ENCODE measurements around the gene NHEJ1. TPM values are rescaled to one million over a fixed set of nuclear protein-coding genes. Genes with fewer than 3 reads are reported as not detected.

Gene NHEJ1
- total and polyA plus RNA-seq, 4 donors, result 6.1 to 13.5 (median 9.9) TPM

DNA sequence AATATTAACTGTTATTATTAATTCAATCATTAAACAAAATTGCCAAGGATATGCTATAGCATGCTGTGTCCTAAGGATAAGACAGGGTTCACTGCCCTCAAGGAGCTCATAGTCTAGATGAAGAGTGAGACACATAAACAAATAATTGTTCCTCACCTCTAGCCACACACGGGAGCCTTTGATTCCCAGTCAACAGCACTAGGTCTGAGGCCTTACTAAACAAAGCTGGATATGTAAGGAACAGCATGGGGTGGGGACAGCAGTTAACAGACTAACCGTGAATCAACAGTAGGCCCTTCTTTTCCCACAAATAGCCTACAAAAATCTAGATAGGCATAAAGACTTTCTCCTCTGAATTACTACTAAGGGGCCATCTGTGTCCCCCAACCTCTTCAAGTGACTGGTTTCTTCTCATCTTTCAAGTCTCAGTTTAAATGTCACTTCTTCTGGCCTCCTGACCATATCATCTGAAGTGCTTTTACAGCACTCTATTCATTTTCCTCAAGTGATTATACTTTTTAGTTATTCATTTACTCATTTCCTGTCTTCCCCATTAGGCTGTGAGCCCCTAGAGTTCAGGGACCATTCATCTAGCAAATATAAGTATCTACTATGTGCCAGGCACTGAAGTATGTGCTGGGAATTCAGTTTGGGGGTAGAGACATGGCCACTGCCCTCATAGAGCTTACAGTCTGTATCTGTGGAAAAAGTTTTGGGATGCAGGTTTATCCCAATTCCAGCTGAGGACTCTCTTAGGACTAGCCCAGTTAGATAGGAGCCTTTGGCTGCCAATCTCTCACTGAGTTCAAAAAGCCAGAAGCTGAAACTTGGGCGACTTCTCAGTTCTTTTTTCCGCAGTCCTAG, 69.9 kb downstream of the NHEJ1 start:
- peaks cover 0 to 2% (median under 1%) of the 10 kb centered on the region in 4 donors for H3K4me1 ChIP-seq (ENCODE audit: control insufficient read depth in 4 of 4, insufficient read depth in 4 of 4, low read length in 3 of 4)
- 81% methylated on average over 4 of the region's 4 CpGs for WGBS
- H3K36me3 ChIP-seq (ENCODE audit: control insufficient read depth in 4 of 4, insufficient read depth in 3 of 4, low read depth in 1 of 4, low read length in 3 of 4), result no peaks in the 10 kb centered on the region
- TF ChIP-seq NR2F2 (IDR thresholded peaks at IDR 0.05) (no peak), REST (IDR thresholded peaks at IDR 0.05) (no peak), FOXA1 (IDR thresholded peaks at IDR 0.05) (no peak), RAD21 (IDR thresholded peaks at IDR 0.05) (no peak), HNF4A (conservative IDR thresholded peaks at IDR 0.05) (no peak), ZBTB33 (IDR thresholded peaks at IDR 0.05) (no peak), GABPA (IDR thresholded peaks at IDR 0.05 in 1 of 2, conservative IDR thresholded peaks at IDR 0.05 in 1 of 2) (no peak), TAF1 (conservative IDR thresholded peaks at IDR 0.05) (no peak), CTCF (IDR thresholded peaks at IDR 0.05; ENCODE audit: low read depth, low read length, missing input control) (no peak), HNF4G (IDR thresholded peaks at IDR 0.05) (no peak), YY1 (IDR thresholded peaks at IDR 0.05) (no peak), JUND (IDR thresholded peaks at IDR 0.05) (no peak), FOXA2 (IDR thresholded peaks at IDR 0.05) (no peak), MAX (IDR thresholded peaks at IDR 0.05) (no peak), SP1 (IDR thresholded peaks at IDR 0.05) (no peak)
- H3K4me3 ChIP-seq (ENCODE audit: low read depth in 1 of 3, low read length in 3 of 3), result no peak overlapping the region
- H3K27ac ChIP-seq (ENCODE audit: low read depth in 1 of 2, low read length in 2 of 2), result no peak overlapping the region
- no peak overlapping the region for H3K9ac ChIP-seq (ENCODE audit: low read depth in 1 of 2, low read length in 2 of 2)
- H3K9me3 ChIP-seq (ENCODE audit: control insufficient read depth in 4 of 4, low read length in 3 of 4), result no peaks in the 10 kb centered on the region
- DNase-seq (ENCODE audit: low spot score), result no peak
- no peaks in the 10 kb centered on the region for H3K27me3 ChIP-seq (ENCODE audit: control insufficient read depth in 4 of 4, insufficient read depth in 4 of 4, low read length in 3 of 4)

- no peak overlapping the region for H3K27ac ChIP-seq (ENCODE audit: low read depth in 1 of 2, low read length in 2 of 2)
- H3K4me3 ChIP-seq (ENCODE audit: low read depth in 1 of 3, low read length in 3 of 3), result no peak overlapping the region
- no peak for DNase-seq (ENCODE audit: low spot score)
- H3K9ac ChIP-seq (ENCODE audit: low read depth in 1 of 2, low read length in 2 of 2), result no peak overlapping the region
- peaks cover 0 to 4% (median 1%) of the 10 kb centered on the region in 4 donors for H3K4me1 ChIP-seq (ENCODE audit: control insufficient read depth in 4 of 4, insufficient read depth in 4 of 4, low read length in 3 of 4)
- no peaks in the 10 kb centered on the region for H3K9me3 ChIP-seq (ENCODE audit: control insufficient read depth in 4 of 4, low read length in 3 of 4)
- H3K27me3 ChIP-seq (ENCODE audit: control insufficient read depth in 4 of 4, insufficient read depth in 4 of 4, low read length in 3 of 4), result no peaks in the 10 kb centered on the region
- H3K36me3 ChIP-seq (ENCODE audit: control insufficient read depth in 4 of 4, insufficient read depth in 3 of 4, low read depth in 1 of 4, low read length in 3 of 4), result no peaks in the 10 kb centered on the region
- 95% methylated on average over 4 of the region's 4 CpGs for WGBS
- TF ChIP-seq YY1 (IDR thresholded peaks at IDR 0.05) (no peak), HNF4G (IDR thresholded peaks at IDR 0.05) (no peak), RAD21 (IDR thresholded peaks at IDR 0.05) (no peak), TAF1 (conservative IDR thresholded peaks at IDR 0.05) (no peak), NR2F2 (IDR thresholded peaks at IDR 0.05) (no peak), CTCF (IDR thresholded peaks at IDR 0.05; ENCODE audit: low read depth, low read length, missing input control) (no peak), EGR1 (IDR thresholded peaks at IDR 0.05; ENCODE audit: low read depth in 2 of 2) (no peak), REST (IDR thresholded peaks at IDR 0.05) (no peak), SP1 (IDR thresholded peaks at IDR 0.05) (no peak), MAX (IDR thresholded peaks at IDR 0.05) (no peak), JUND (IDR thresholded peaks at IDR 0.05) (no peak)
Measured at GRCh38 chr2:219089330-219089729, 71.3 kb downstream of the NHEJ1 start.
